ENCODE results near the gene PAPSS2. TPM values are rescaled to one million over a fixed set of nuclear protein-coding genes. Genes with fewer than 3 reads are reported as not detected.

Gene PAPSS2
- total and polyA plus RNA-seq, 2 donors (not counting 3 experiments of a cell fraction or from before 2014, with no cell fraction given) = 27.9 to 82.6 TPM

- FAIRE-seq = no peak
- CTCF ChIA-PET = interaction anchor here (1.8 kb wide), 1 partner anchor 83 kb away, joined by 5 read pairs; no protein-coding TSS in a partner anchor
These were observed 7.4 kb upstream of the PAPSS2 start for GRCh38 chr10:87652261-87652660.

More at GRCh38 chr10:87652261-87652660, 7.4 kb upstream of the PAPSS2 start:
- Histone ChIP-seq H3K4me3 (replicated peaks in 1 of 3; ENCODE audit: insufficient read depth in 1 of 3, low read depth in 1 of 3, low read length in 3 of 3) (no peak overlapping the region), H3K36me3 (ENCODE audit: control insufficient read depth in 2 of 2, extremely low read depth in 1 of 2, insufficient read depth in 2 of 2, low read length in 2 of 2) (no peaks in the 10 kb centered on the region), H3K9ac (replicated peaks; ENCODE audit: extremely low read depth, insufficient read depth, low read length) (no peak overlapping the region), H4K20me1 (replicated peaks; ENCODE audit: control insufficient read depth, extremely low read depth, insufficient read depth, low read length) (no peaks in the 10 kb centered on the region), H3K4me1 (ENCODE audit: control insufficient read depth, extremely low read depth, insufficient read depth, low read length) (peaks cover 12% of the 10 kb centered on the region), H3K27me3 (ENCODE audit: control insufficient read depth in 2 of 2, insufficient read depth in 2 of 2, low read length in 2 of 2) (no peaks in the 10 kb centered on the region), H3K9me3 (replicated peaks; ENCODE audit: control insufficient read depth, insufficient read depth, low read length) (no peaks in the 10 kb centered on the region), H3K79me2 (ENCODE audit: control insufficient read depth, insufficient read depth, low read length) (no peaks in the 10 kb centered on the region), H2AFZ (ENCODE audit: low read depth, low read length) (no peak overlapping the region), H3K27ac (ENCODE audit: insufficient read depth, low read depth, low read length) (no peak overlapping the region), H3K9me1 (replicated peaks; ENCODE audit: control insufficient read depth, extremely low read depth, insufficient read depth, low read length) (no peaks in the 10 kb centered on the region), H3K4me2 (ENCODE audit: insufficient read depth, low read length) (no peak overlapping the region)
- no peak for DNase-seq (ENCODE audit: low read depth, low spot score)
- no peak for TF ChIP-seq MYC (IDR thresholded peaks at IDR 0.05; ENCODE audit: low read depth, low read length)
- no peak for TF ChIP-seq JUN (IDR thresholded peaks at IDR 0.05; ENCODE audit: borderline replicate concordance, insufficient read depth, insufficient read length, low read depth)
- no peak for TF ChIP-seq GATA2 (IDR thresholded peaks at IDR 0.05; ENCODE audit: insufficient read depth, insufficient read length, low read depth, low read length)
- no peak for TF ChIP-seq POLR2AphosphoS5 (IDR thresholded peaks at IDR 0.05; ENCODE audit: insufficient read depth, low read depth, low read length)
- no peak for TF ChIP-seq CTCF (IDR thresholded peaks at IDR 0.05; ENCODE audit: extremely low read depth in 1 of 2, insufficient read depth in 1 of 2, low read depth in 1 of 2, low read length in 2 of 2)
- TF ChIP-seq FOS (IDR thresholded peaks at IDR 0.05; ENCODE audit: borderline replicate concordance, insufficient read depth, low read length) = no peak
- no peak for TF ChIP-seq POLR2A (IDR thresholded peaks at IDR 0.05; ENCODE audit: low read depth, low read length)
- TF ChIP-seq EZH2 (IDR thresholded peaks at IDR 0.05; ENCODE audit: borderline replicate concordance, low read depth, low read length, severe bottlenecking) = no peak
- dilution Hi-C loops (cut with MboI; ENCODE audit: extremely low pct_ligation_motif_present, low sequenced_read_pairs) = no loop called here
- POLR2A ChIA-PET = no interaction called here
- intact Hi-C loops (cut with micrococcal nuclease) = no loop called here
- BruUV-seq (replicated peaks) = no TSS peak

Measured in endothelial cell of umbilical vein (primary cell).